Stimulated activated CD4-positive, alpha-beta T cell treated with anti-CD3 and anti-CD28 coated beads, TNF-alpha, amount 100 ng/mL, for 24 hours (primary cell): ENCODE results near the gene TRPC4.

Experiments used
- DNase-seq, 3 experiments: peaks; one replicate each; pipeline ENCODE4 v3.0.0-alpha.2; 2020; ENCODE audit warnings: low read depth in 3 of 3

The TRPC4 gene

GRCh38 chr13:37869756-37870488 lies at the start of gene TRPC4:
TSS of gene TRPC4 (minus strand) at chr13:37869772. CDS start at chr13:37783333, 86,439 bp downstream.
- no peak for DNase-seq

- DNase-seq, result no peak
Observed at GRCh38 chr13:37918751-37919150, 49.2 kb upstream of the TRPC4 start.

GRCh38 chr13:37918116-37918714 lies 48.6 kb upstream of the TRPC4 start:
- no peak for DNase-seq

- no peak for DNase-seq
Observed at GRCh38 chr13:37914781-37915391, 45.3 kb upstream of the TRPC4 start.

- DNase-seq, result no peak
Observed at GRCh38 chr13:37910790-37911189, 41.2 kb upstream of the TRPC4 start.

- DNase-seq, result no peak
Observed at GRCh38 chr13:37906880-37907279, 37.3 kb upstream of the TRPC4 start.

GRCh38 chr13:37905736-37906135 lies 36.2 kb upstream of the TRPC4 start:
- DNase-seq, result no peak

- DNase-seq, result no peak
Observed at GRCh38 chr13:37899753-37900152, 30.2 kb upstream of the TRPC4 start.

- no peak for DNase-seq
Observed at GRCh38 chr13:37893321-37893720, 23.7 kb upstream of the TRPC4 start.

GRCh38 chr13:37889820-37890219 lies 20.2 kb upstream of the TRPC4 start:
- DNase-seq, result no peak

- DNase-seq, result no peak
Observed at GRCh38 chr13:37889102-37889501, 19.5 kb upstream of the TRPC4 start.

GRCh38 chr13:37886879-37887278 lies 17.3 kb upstream of the TRPC4 start:
- DNase-seq, result no peak

- DNase-seq, result no peak
Observed at GRCh38 chr13:37884674-37885073, 15.1 kb upstream of the TRPC4 start.

GRCh38 chr13:37884026-37884425 lies 14.5 kb upstream of the TRPC4 start:
- no peak for DNase-seq

GRCh38 chr13:37878921-37879320 lies 9.3 kb upstream of the TRPC4 start:
- no peak for DNase-seq

GRCh38 chr13:37878496-37878895 lies 8.9 kb upstream of the TRPC4 start:
- no peak for DNase-seq

GRCh38 chr13:37870895-37871550 lies 1.5 kb upstream of the TRPC4 start:
- no peak for DNase-seq

GRCh38 chr13:37870489-37870845 lies 895 bp upstream of the TRPC4 start:
- no peak for DNase-seq

- no peak for DNase-seq
Observed at GRCh38 chr13:37869506-37869755, 141 bp downstream of the TRPC4 start.

- no peak for DNase-seq
Observed at GRCh38 chr13:37868691-37869505, 674 bp downstream of the TRPC4 start.

- no peak for DNase-seq
Observed at GRCh38 chr13:37863708-37864107, 5.9 kb downstream of the TRPC4 start.

GRCh38 chr13:37835392-37835791 lies 34.2 kb downstream of the TRPC4 start:
- no peak for DNase-seq
